IPS-NIHi7 (cell line): ENCODE measurements around the gene RPP25L.

Source experiments
- DNase-seq: peaks from one replicate; pipeline ENCODE4 v3.0.0; 2012; ENCODE audit warnings: mixed read lengths; ENCODE audit errors: extremely low spot score

Gene RPP25L

DNA sequence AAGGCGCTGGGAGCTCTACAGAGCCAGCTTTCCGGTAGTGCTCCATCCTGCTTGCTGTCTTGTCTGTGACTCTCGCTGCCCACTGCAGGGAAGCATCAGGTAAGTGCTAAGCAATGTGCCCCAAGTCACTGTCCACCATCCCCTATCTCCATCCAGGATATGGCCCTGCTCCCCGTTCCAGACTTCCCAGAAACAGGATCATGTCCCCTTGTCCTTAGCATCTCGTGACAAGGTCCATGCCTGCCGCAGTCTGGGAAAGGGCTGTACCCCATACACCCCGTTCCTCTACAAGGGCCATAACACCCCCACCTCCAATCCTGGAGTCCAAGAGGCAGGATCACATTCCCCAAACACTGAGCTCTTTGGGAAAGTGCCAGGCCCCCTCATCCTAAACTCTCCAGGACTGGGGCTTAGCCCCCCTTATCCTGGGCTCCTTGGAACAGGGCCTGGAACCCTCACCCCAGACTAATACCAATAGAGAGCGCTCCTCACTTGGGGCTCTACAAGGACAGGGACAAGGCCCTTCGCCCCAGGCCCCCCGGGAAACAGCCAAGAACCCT lies 566 bp downstream of the RPP25L start:
- DNase-seq, result no peak

DNA sequence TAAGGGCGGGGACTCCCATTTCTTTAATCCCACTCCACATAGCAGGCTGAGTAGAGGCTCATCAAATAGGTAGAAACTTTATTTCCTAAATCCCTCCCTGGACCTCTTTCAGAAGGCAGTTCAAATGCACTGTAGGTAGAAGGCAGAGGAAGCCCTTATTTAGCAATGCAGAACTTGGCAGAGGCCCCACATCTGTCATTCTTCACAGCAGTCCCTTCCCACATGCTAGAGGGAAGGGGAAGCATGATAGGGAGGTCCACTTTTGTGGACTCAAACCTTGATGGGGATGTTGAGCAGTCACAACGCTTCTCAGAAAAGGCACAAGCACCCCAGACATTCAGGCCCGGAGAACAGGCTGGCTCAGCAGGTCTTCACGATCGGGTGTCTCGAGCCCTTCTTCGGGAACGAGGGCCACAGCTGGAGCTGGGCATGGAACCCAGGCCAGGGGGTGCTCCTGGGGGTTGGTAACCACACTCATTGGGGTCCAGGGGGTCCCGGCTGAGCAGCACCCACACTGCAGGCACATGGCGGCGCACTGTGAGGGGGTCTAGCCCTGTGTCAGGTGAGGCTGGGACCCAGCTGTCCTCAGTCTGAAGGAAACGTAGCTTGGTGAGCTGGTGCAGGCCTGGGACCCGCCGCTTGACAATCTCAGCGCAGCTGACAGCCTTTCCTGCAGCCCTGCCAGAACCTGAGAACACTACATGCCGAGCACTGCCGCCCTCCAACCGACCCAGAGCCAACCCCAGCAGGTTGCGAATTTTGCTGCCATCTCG lies 1.3 kb downstream of the RPP25L start:
- DNase-seq, result no peak

DNA sequence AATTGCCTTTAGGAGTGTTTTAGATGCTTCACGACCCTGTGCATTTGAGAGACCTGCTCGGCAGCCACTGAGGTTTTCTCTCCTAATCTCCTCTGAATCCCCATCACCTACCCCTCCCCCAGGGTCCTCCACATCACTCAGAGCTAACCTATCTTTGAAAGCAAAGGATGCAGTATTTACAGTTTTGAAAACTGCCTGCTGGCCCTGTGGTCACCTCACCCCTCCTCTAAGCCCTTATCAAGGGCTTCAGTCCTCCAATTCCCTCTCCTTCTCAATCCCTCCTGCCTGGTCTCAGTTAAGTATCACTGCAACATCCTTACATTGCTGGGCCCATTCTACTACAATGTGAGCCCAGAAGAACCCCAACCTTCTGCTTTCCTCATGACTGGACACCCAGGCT lies 4.6 kb downstream of the RPP25L start:
- no peak for DNase-seq

DNA sequence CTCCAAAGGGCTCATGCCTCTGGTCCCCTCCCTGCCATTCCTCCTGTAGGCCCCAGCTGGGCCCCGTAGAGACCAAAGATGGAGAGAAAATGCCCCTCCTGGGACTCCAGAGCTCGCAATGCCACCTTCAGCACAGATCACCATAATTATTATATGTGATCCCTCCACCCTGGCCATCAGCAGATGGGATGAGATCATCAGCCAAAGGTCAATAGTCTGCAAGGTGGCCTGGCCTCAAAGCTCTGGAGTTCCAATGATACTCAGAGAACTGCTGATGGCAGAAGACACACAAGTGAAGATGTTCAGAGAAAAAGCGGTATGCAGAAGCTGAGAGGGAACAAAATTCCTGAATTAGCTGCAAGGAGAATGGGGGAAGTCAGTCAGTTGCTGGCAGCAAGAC lies 5.0 kb downstream of the RPP25L start:
- DNase-seq, result no peak

DNA sequence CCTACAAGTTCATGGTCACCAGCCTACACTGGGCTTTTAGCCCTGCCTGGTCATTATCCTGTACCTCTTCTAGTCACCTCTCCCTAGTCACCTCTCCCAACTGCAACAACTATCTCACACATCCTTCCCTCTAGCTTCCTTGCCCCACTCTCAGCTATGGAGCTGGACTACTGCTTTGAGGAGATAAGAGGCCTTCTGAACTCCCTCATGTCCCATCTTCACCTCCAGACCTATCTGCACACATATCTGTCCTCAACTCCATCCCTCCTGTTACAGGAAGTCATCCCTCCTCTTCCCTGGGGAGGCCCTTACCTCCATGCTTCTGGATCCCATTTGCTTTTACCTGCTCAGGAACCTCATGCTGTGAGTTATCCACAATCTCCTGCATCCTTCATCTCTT lies 5.7 kb downstream of the RPP25L start:
- DNase-seq, result no peak

DNA sequence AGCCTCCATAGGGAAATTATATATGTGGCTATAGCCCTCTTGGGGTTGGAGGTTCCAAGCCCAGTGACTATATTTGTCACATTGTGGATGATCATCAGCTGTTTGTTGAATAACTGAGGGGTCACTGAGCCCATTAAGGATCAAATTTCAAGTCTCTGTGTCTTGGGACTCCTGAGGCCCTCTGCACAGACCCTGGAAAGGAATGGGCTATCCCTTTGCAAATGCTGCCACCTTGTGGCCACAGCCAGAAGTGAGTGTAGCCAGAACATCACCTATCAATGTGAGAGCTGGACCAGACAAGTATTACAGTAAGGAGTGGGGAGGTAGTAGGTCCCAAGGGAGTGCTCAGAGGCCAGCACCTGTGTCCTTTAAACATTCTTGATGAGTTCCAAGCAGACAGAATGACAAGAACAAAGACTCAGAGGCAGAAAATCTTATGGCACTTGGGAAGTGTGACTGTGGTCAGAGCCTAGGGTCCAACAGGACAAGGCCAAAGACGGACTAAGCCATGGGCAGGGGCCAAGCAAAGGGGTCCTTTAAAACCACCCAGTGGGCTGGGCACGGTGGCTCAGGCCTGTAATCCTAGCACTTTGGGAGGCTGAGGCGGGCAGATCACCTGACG lies 8.2 kb downstream of the RPP25L start:
- peak; percentile 90 for DNase-seq

DNA sequence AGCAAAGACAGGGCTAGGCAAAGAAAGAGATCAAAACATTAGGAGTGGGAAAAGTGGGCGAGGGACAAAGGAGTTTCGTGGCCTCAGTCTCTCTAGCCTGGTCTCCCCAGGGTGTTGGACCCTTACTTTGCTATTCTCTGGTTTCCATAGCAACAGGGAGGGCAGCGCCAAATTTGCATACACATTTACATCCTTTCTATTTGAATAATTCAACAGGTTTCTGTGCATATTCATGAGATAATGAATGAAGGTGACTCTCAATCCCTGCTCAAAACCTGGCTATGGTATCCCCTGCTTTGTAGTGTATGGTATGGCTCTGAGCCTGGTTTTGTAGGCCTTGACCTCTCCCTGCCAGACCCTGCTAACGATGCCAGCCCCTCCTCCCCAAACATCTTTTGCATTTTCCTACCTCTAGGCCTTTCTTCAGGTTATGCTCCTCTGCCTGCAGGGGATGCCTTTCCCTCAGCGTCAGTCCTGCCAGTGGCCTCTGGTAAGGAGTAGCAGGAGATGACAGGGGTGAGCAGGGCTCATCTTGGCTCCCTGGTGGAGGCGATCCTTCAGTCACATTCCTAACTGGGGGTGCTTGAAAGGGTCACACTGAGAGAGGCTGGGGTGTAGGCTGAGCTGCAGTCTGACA lies 9.8 kb downstream of the RPP25L start:
- peak; percentile 33 for DNase-seq

DNA sequence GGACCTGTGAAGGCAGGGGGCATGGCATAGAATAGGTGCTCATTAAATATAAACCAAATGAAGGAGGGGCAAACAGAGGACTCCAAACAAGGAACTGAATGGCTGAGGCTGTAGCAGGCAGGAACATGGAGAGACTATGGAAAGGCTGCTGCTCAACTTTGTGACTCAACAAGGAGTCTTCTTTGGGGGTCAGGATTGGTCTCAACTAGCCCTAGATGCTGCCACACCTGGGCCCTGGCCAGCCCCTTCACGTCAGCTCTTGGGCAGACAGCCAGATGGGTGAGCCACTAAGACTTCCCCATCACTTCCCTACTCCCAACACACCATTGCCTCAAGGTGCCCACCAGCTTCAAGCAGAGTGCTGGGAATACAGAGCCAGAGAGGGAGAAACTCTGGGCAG lies 11.0 kb downstream of the RPP25L start:
- DNase-seq, result no peak

DNA sequence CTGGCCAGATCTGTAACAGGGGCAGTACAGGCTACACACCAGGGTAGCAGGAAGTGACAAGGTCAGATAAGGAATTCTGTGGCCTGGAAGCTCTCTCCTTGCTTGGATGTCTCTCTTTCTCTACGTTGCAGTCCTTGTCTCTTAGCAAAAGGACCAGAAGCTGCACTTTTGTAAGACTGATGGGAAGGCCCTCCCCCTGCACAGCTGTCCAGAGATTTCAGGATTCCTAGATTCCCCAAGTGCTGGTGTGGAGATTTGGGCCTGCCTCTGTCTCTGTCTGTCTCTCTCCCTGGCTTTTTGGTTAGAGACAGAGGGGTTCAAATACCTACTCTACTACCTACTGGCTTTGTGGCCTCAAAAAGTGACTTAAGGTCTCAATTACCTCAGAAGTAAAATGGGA lies 12.4 kb downstream of the RPP25L start:
- peak; percentile 27 for DNase-seq

DNA sequence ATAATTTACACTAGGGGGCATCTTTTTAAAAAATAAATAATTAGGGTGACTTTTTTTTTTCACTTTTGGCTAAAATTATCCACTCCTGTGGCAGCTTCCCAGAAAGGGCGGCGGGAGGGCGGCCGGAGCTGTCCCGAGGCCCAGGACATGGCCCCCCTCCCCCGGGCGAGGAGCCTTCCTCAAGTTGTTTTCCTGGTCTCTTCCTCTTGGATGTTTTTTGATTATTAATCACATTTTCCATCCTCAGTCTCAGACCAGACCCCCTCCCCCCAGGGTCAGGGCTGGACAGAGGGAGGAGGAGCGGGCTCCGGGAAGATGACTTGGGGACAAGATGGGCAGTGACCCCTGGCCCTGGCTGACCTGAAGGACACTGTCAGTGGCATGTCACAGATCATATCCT lies 17.7 kb downstream of the RPP25L start:
- DNase-seq, result no peak

DNA sequence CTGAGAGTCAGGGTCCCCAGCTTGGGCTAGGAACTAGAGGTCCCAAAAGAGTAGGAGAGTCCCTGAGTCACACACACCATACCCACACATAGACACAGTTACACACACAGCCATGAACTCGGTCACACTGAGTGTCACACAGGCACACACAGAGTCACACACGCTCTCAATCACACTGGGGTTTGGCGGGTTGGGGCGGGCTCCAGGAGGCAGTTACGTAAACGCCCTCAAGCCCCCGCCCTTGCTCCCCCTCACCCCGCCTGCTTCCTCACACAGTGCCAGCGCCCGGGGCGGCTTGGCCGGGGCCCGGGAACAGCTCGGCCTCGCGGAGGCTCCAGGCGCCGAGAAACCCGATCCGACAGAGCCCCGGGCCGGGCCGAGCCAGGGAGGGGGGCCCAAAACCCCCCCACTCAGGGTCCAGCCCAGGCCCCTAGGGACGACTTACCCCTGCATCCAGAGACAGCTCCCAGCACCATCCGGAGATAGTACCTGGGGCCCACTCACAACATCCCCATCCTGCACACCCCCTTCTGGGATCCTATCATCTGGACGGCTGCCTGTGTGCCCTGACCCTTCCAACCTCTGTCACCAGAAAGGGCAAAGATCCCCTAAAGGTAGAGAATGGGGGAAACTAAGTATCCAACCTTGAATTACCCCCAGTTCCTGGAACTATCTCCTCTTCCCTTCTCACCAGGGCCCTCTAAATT lies 18.8 kb downstream of the RPP25L start:
- DNase-seq, result peak; percentile 69

DNA sequence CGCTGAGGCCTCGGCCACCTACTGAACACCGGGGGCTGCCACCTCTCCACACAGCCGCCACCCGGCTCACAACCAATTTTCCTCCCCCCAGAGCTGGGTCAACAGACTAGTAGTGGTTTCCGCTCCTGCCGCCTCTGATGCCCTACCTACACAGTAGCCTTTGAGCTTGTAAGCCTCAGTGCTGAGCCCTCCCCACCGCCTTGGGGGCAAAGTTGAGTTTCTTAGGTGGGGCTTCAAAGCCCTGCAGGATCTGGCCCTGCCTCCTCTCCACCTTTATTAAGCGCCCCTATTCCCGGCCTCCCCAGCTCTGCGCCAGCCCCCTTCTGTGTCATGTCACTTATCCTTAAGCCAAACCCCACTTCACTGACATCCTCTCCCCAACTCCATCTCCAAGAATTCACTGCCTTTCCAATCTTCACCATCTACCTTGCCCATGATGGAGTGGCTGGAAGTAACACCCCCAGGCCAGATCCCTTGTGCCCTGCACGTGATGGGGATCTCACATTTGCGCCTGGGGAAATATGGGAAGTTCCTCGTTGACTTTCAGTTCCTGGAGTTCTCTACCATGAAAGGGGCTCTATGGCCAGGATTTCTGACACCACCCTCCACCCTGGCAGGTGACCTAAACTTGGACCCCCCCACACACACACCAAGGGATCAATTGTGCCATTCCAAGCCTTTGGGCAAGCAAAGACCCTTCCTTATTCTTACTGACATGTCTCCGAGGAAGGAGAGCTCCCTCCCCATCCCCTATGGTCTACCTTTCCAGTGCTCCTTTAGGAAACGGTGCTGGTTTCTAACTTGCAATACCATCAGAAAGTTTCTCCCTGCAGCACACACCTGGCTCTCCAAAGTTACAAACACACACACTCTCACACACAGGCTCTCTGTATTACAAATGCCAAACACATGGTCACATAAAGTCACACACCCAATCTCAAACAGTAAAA lies 19.7 kb downstream of the RPP25L start:
- no peak for DNase-seq

DNA sequence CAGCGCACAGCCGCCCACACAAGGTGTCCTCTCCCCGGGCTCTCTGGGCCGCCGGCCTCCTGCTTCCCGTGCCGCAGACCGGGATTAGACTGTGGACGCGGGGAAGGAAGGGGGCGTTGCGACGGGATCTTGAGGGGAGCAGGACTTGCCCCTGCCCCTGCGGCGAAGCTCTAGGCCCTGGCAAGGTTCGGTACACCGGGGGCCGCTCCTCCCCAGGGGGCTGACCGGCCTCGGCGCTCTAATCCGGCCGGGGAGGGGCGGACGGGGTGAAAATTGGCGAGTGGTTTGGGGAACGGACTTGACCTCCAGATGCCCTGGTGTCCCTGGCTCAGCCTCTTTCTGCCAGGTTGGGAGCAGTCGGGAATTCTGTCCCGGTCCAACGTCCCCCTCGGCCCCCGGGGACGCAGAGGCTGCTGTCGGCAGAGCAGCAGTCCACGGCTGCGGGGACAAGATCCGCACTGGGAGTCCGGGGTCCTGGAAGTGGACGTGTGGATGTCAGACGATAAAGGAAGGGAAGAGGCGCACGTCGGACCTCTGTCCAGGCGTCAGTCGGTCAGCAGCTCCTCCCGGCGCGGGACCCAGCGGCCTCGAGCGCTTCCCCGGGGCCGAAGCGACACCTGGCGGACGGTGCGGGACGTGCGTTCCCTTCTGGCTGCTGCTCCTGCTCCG lies 20.5 kb downstream of the RPP25L start:
- DNase-seq, result peak; percentile 92

DNA sequence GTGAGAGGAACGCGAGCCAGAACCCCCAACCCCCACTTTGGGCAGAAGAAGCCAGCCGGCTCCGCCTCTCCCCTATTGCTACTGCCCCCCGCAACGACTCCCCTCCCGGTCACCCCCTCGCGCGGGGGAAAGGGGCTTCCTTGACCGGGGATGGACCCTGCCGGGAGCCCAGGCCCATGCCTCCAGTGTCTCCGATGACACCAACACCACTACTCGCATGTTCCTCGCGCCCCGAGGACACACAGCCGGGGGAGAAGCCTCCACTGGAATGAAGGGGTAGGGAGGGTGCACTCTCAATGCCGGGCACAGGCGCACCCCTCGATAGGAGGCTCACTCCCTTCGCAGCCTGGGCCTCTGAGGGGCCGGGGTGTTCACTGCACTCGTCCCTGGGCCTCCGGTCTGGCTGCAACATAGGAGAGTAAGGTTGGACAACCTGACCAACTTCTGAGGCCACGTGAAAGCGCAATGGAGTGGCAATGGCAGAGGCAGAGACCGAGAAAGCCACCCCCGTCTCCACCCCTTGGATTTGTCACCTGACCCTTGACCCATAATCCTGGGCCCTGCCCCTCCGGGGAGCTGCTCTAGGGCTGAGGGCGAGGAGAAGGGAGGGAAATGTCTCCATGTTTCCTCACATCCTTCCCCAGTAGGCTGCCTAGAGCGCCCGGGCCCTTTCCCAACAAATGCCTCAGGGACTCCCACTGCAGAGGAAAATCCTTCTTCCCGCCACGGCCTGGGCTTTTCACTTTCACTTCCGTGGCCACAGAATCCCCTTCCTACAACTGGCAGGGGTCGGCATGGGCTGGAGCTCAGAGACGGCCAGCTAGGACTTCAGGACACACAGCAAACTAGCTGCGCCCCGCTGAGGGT lies 21.3 kb downstream of the RPP25L start:
- DNase-seq, result peak; percentile 54

DNA sequence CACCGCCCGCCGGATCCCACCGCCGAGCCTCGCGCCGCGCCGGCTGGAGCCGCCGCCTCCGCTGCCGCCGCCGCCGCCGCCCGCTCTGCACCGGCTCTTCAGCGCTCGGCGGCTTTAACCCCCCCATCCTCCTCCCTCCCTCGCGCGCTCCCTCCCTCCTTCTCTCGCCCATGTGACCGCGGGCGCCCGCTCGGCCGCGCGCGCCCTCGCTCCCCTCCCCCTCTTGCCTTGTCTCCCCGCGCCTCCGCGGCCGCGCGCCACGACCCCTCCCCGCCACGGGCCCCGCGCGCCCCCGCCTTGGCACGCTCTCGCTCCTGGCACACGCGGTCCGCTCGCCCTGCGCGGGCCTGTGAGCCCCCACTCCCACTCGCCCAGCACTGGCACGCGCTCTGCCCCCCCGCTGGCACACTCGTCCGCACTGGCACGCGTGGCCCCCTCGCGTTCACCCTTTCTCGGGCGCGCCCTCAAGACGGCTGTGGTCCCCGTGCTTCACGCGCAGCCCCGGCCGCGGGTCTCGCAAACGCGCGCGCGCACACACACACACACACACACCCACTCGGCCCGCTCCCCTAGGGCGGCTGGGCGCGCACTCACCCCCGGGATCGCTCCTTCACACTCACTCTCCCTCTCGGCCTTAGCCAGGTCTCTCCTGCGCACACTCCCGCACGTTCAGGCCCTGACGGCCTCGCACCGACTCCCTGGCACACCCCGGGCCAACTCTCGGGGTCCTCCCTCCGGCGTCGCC lies 22.1 kb downstream of the RPP25L start, which contains the start of gene CNTFR:
Gene CNTFR, minus strand, starts transcription at position 89 of the 745 bp plus-strand sequence. CDS start 20,743 bp downstream, outside the sequence.
- DNase-seq, result peak; percentile 60

DNA sequence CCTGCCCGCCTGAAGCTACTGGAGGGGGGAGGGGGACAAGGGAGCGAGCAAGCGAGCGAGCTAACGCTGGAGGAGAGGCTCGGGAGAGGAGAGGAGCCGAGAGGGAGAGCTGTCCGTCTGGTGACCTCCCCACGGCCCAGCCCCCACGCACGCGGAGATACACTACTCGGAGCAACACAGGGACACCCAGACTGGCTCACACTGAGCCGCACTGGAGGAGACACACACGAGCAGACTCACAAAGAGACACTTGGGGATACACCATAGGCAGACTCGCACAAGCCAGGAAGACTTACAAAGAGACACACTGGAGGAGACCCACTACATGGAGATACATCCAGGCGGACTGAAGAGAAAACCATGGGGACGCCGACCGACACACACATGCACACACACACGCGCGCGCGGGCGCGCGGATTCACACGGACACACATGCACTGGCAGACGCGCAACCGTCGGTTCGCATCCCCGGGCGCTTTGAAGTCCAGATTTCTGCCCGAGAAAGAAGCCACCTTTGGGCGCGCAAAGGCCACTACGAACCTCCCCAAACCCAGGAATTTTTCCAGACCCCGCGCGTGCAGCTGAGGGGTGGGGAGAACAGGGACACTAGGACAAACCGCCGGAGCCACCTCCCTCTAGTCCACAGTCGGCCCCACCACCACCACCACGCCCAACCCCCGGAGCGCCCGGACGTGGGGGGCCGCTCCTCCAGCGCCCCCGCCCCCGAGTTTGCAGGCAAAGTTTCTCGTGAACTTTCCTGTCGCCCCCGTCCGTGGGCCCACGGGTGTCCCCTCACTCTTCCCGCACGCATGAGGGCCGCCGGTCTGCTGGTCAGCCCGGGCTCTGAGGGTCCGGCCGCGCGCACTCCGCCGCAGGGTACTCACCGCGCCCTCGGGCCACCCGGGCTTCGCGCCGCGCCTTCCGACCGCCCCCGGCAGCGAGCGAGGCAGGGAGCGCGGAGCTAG lies 22.9 kb downstream of the RPP25L start:
- no peak for DNase-seq

DNA sequence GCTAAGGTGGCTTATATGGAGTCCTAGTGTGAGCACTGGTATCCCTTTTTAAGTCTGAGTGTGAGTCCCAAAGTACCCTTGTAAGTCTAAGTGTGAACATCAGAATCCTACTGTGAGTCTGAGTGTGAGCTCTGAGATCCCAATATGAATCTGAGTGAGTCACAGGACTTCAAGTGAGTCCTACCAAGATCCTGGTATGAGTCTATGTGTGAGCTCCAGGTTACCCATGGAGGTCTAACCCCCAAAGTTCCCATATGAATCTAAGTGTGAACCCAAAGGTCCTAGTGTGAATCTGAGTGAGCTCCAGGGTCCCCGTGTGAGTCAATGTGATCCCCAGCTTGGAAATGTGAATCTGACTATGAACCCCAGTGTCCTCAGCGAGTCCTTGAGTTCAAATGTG lies 24.6 kb downstream of the RPP25L start:
- no peak for DNase-seq
